Activated T-cell treated with anti-CD3 and anti-CD28 coated beads, Interleukin-2, amount 50 U/mL, for 1 hour (primary cell): ENCODE measurements around the gene DNMT3A.
"Not testable (repeated sequence)": the region's sequence is repeated elsewhere in the genome, so short reads cannot be mapped to it uniquely, and the experiment has no call there.

ENCODE experiments used
- DNase-seq: peaks from one replicate; pipeline ENCODE4 v3.0.0-alpha.2; 2020

Gene DNMT3A

DNA sequence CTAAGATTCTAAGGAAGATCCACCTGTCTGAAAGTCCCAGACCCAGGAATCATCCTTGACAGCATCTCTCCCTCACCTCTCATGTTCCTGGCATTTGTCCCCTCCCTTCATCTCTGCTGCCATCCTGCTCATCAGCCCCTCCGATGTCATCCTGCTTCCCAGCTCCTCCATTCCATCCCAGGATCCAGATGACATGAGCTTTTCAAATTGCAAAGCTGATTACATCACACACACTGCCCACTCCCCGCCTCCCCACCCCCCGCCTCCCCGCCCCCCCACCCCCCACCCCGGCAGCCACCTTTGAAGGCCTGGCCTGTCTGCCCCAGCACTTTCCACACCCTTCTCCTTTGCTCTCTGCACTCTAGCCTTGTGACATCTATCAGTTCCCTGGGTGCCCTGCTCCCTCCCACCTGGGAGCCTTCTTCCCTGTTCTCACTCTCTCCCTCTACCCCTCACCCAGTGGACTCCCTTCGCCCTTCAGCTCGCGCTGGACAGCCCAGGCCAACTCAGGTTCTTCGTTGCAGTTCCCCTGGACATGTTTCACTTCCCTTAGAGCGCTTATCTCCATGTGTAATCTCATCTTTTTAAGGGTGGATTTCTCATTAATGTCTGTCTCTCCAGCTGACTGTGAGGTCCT, 61.6 kb downstream of the DNMT3A start:
- no peak for DNase-seq

DNA sequence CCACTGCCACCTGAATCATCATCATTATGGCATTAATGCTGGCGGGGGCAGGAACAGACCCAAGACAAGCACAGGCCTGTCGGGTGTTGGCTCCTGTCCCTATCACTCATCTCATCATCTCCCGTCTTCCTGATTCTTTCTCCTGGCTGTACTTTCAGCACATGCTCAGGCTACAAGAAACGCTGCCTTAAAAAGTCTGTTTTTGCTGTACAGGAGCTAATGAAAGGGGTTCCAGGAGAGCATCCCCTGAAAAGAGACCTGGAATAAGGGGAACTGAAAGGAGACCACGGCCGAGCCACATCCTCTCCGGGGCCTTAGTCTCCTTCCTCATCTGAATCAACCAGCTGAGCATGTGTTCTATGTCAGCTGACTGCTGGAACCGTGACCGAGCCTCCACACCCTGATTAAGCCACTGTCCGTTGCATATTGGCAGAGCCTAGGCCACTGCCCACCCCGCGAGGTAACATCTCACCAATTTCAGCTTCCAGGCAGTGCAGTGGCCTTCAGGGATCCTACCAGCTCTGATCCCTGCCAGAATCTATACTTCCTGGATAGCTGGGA, 62.6 kb downstream of the DNMT3A start:
- no peak for DNase-seq

DNA sequence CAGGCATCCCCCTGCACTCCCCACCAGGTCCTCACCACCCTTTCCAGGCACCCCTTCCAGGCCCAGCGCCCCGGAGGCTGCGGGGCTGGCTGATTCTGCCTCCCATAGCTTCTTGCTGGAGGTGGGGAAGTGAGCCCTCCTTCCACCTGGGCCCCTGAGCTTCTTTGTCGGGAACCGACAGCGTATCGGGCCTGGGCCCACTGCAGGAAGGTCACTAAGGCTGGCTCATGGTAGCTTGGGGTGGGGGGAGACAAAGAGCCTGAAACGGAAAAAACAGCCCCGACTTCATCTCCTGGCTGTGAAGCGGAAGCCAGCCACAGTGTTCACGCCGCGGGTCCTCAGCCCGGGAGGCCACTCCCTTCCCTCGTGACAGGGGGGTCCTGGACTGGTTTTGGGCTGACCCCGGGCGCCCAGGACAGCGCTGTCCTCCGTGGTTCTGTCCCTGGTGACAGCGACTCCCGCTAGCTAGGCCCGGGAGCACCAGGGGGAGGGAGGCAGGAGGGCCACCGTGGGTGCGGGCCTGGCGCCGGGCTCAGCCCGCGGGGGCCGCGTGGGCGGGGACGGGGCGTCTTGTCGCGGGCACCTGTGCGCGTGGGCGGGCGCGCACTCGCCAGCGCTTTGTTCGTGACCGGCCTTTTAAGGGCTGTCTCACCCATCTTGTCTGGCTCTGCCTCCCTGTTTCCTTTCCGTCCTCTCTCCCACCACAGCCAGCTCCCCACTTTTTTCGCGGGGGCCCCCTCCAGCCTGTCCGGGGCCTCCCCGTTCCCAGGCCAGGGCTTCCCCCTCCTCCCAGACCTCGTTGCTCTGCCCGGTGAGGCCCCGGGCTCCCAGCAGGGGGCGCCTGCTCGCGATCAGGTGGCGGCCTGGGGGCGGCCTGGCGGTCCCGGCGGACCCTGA, 64.9 kb downstream of the DNMT3A start:
- peak; percentile 80 for DNase-seq

GRCh38 chr2:25275575-25275965, 66.2 kb downstream of the DNMT3A start:
- no peak for DNase-seq

GRCh38 chr2:25274868-25275574, 66.7 kb downstream of the DNMT3A start:
- DNase-seq, result peak; percentile 52

GRCh38 chr2:25273985-25274535, 67.7 kb downstream of the DNMT3A start:
- DNase-seq, result no peak

DNA sequence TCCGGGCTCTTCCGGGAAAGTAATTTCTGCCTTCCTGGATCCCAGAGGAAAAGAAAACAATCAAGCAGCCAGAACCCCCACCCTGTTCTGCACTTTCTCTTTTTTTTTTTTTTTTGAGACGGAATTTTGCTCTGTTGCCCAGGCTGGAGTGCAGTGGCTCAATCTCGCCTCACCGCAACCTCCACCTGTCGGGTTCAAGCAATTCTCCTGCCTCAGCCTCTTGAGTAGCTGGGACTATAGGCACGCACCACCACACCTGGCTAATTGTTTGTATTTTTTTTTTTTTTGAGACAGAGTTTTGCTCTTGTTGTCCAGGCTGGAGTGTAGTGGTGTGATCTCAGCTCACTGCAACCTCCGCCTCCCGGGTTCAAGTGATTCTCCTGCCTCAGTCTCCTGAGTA, 69.0 kb downstream of the DNMT3A start:
- not testable (repeated sequence) for DNase-seq

- no peak for DNase-seq
Measured at GRCh38 chr2:25270061-25270460, 71.7 kb downstream of the DNMT3A start.

DNA sequence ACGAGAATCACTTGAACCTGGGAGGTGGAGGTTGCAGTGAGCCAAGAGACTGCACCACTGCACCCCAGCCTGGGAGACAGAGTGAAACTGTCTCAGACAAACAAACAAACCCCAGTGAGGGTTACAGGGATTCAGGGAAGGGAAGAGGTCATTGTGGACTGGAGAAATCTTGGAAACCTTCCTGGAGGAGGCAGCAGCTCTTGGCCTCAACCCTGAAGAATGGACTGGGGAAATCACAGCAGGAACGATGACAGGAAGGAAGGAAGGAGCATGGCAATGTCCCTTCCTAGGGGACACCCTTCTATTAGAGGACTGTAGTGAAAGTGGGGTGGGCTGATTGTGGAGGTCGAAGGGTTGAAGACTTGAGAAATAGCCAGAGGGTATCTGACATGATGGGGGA, 72.5 kb downstream of the DNMT3A start:
- no peak for DNase-seq

DNA sequence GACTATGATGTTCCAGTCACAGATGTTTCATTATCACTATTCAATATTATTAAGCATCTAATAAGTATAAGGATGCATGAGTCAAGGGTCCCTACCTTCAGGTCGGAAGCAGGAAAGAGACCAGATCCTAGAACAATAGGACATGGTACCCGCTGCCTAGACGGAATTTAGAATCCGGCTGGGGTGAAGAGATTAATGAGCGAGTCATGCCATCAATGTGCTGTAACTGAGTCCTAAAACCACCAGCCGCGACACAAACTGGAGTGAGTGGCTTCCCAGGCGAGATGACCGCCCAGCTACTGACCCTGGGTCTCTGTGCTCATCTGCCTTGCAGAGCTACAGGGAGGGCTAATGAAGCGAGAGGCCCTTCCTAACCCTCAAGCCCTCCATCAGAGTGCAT, 73.6 kb downstream of the DNMT3A start:
- no peak for DNase-seq

- no peak for DNase-seq
Measured at GRCh38 chr2:25266399-25266798, 75.3 kb downstream of the DNMT3A start.

GRCh38 chr2:25265802-25266201, 75.9 kb downstream of the DNMT3A start:
- DNase-seq, result peak; percentile 51

DNA sequence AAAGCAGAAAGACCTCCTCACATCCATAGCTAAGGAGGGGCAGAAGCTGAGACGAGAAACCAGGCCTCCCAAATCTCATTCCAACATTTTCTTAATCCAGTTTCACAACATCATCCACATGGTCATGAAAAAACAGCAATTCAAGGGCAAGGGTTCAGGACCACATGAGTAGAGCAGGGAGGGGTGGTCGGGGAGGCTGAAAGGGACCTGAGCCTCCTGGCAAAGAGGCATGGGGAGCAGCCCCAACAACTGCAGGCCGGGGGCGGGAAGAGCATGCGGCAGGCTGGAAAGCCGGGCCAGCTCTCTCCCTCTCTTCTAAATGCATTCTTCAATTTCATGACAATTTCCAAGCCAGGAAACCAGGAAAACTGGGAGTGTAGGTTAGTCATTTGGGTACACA, 76.7 kb downstream of the DNMT3A start:
- DNase-seq, result no peak

GRCh38 chr2:25262288-25262687, 79.4 kb downstream of the DNMT3A start:
- no peak for DNase-seq

- DNase-seq, result no peak
Measured at GRCh38 chr2:25259737-25260124, 82.0 kb downstream of the DNMT3A start.

DNA sequence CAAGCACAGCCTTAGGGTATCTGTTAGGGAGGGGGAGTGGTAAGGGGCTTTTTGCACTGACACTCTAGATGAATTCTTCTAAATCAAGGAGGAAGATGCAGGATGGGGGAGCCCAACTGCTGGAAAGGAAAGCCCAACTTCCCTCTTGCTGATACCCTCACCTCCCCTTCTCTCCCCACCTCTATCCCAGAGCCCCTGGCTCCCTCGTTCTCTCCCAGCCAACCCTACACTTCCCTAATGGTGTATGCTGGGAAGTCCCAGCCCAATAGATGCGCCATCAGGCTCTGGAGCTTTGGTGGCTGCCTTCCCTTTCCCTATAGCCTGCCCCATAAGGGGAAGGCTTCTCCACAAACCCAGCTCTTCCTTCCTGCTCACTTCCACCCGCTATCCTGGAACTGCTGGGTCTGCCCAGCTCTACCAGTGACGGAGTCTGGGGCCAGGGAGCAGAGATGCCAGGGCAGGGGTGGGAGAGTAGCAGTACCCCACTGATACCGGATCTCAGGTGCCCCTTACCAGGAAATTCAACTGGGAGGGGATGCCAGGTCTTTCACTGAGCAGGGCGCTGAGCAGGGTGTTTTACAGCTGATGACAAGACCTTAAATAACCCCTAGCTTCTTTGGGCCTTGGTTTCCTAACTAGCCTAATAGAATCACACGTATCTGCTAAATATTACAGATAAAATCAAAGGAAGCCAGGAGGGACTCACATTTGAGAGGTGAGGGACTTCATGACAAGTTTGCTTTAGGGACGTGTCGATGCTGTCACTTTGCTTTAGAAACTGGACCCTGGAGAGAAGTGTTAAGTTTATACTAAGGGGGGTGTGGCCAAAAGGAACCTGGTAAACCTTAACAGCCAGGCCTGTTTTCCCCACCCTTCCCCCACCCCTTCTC, 82.6 kb downstream of the DNMT3A start:
- no peak for DNase-seq

DNA sequence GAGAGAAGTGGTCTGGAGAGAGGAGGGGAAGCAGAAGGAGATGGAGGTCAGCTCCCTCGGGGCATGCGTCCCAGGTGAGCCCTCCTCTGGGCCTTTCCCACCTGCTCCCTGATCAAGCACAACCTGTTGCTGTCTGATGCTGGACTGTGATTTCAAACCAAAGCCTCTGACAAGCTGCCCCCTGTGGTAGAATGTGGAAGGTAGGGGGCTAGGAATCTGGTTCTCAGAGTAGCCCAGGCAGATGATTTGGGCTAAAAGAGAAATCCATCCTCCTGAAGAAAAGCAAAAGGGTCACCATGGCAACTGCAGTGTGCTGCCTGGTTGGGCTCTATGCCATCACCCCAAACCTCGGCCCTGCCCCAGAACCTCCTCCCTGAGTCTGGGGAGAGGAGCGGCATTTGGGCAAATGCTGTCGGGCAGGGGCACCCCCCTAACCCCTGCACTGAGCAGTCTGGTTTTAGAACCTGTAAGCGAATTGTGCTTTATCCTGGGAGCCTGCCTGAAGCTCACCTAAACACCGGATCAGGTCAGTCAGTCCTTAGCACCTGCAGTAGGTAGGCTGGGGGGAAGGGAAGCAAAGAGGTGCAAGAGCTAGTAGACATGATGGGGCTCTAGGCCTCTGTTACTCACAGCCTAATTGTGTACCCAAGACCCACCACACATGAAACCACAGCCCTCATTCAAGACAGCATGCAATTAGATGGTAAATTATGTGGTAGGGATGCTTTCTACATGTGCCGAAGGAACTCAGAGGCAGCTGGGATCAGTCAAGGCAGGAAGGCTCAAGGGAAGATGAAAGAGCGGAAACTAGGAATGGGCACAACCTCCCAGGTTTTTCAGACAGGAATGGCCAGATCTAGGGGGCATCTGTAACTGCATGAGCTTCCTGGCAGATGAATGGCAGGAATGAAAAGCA, 83.5 kb downstream of the DNMT3A start:
- DNase-seq, result no peak

DNA sequence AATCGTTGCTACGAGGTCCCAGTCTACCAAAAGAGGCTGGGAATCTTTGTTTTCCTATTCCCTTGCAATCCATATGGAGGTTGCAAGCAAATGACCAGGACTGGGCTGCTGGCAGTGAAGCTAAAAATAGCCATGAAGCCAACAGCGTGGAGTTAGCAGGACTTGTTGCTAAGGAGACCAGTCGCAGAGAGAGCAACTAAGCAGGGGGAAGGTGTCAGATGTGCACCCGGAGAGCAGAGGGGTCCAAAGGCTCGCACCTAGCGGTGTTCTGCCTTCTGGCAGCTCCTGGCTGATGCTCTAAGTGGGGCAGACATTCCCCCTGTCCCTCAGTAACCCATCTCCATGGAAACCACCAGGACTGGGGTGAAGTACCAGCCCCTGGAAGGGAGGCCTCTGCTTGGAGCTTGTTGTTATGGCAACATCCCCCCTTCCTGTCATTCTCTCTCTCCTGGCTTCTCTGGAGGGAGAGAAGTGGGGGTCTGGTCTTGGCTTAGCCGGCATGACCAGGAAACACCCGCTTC, 84.6 kb downstream of the DNMT3A start:
- DNase-seq, result no peak

DNA sequence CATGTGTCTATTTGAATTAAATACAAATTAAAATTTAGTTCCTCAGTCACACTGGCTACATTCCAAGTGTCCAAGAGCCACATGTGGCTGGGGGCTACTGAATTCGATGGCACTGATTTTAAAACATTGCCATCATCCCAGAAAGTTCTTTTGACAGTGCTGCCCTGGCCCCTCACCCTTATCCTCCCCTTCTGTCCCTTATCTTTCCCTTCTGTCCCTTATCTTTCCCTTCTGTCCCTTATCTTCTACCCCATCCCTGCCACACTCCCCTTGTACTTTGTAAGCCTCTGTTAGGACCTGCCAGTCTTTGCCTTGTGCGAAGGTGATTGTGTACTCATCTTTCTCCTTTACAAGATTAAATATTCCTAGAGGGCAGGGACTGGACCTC, 85.2 kb downstream of the DNMT3A start:
- DNase-seq, result no peak

DNA sequence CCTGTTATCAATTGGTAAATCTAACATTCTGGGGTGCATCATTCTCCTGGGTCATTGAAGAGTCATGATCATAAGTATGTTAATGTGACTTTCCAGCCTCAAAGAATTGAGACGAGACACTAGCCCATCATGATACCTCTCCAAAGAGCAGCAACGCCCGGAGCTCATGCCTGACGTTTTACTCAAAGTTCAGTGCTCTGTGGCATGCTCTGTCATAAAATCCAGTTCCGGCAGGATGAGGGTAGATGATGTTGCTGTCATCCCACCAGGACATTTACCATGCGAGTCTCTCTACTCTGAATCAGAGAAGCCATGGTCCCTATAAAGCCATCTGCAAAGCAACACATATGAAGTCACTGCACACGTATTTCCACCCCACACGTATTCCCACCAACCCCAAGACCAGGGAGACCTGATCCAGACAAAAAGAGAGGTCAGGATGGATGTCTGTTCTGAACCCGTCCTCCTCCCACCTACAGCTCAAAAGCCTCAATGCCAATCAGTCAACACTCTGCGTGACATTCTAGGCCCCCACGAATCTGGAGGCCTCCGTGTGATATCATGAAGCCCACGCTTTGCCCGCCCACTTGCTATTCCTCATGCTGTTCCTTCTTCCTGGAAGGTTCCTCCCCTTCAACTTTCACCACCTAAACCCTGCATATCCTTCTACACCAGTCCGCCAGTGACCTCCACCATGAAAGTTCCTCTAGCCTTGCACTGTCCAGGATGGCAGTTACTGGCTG, 85.8 kb downstream of the DNMT3A start:
- DNase-seq, result no peak
